H9 (cell line): ENCODE results near the gene VIT. TPM values are rescaled to one million over a fixed set of nuclear protein-coding genes. Genes with fewer than 3 reads are reported as not detected.

ENCODE experiments used
- DNase-seq: peaks from one replicate; pipeline ENCODE4 v3.0.0-alpha.2; 2017
- H2AFZ ChIP-seq: one replicate; pipeline ENCODE4 v1.6.1; 2013; ENCODE audit warnings: mild to moderate bottlenecking, low read length, control low read depth, moderate library complexity
- H2AK5ac ChIP-seq: 2 replicates; pipeline ENCODE4 v1.6.1; 2013; ENCODE audit warnings: low read length, control low read depth, mixed read lengths; ENCODE audit not compliant: insufficient read length
- H2BK120ac ChIP-seq: one replicate; pipeline ENCODE4 v1.6.1; 2013; ENCODE audit warnings: low read depth, mild to moderate bottlenecking, low read length, control low read depth, inconsistent platforms; ENCODE audit not compliant: poor library complexity, severe bottlenecking
- H2BK12ac ChIP-seq: 2 replicates; pipeline ENCODE4 v1.6.1; 2013; ENCODE audit warnings: low read length, control low read depth, mixed read lengths, low read depth; ENCODE audit not compliant: insufficient read length
- H2BK15ac ChIP-seq: 2 replicates; pipeline ENCODE4 v1.6.1; 2013; ENCODE audit warnings: low read depth, low read length, control low read depth
- H2BK20ac ChIP-seq: one replicate; pipeline ENCODE4 v1.6.1; 2013; ENCODE audit warnings: low read depth, mild to moderate bottlenecking, low read length, control low read depth, inconsistent platforms; ENCODE audit not compliant: poor library complexity, severe bottlenecking
- H2BK5ac ChIP-seq: 2 replicates; pipeline ENCODE4 v1.6.1; 2013; ENCODE audit warnings: low read length, control low read depth, mixed read lengths; ENCODE audit not compliant: insufficient read length
- H3K14ac ChIP-seq: 2 replicates; pipeline ENCODE4 v1.6.1; 2013; ENCODE audit warnings: low read length, control low read depth; ENCODE audit not compliant: insufficient read depth
- H3K18ac ChIP-seq: 2 replicates; pipeline ENCODE4 v1.6.1; 2013; ENCODE audit warnings: low read depth, mild to moderate bottlenecking, mixed read lengths, low read length, control low read depth; ENCODE audit not compliant: insufficient read length
- H3K23ac ChIP-seq: 2 replicates; pipeline ENCODE4 v1.6.1; 2013; ENCODE audit warnings: low read length, control low read depth, mixed read lengths, low read depth; ENCODE audit not compliant: insufficient read length
- H3K23me2 ChIP-seq: 2 replicates; pipeline ENCODE4 v1.6.1; 2013; ENCODE audit warnings: low read depth, mild to moderate bottlenecking, mixed read lengths, low read length, control low read depth; ENCODE audit not compliant: insufficient read length, poor library complexity, severe bottlenecking
- H3K27ac ChIP-seq: 2 replicates; pipeline ENCODE4 v1.5.1; 2013; ENCODE audit warnings: low read length, control low read depth, mixed read lengths, low read depth; ENCODE audit not compliant: insufficient read length
- H3K27me3 ChIP-seq: 2 replicates; pipeline ENCODE4 v1.6.1; 2013; ENCODE audit warnings: low read length, control low read depth, inconsistent platforms; ENCODE audit not compliant: insufficient read depth
- H3K4ac ChIP-seq: 2 replicates; pipeline ENCODE4 v1.6.1; 2013; ENCODE audit warnings: low read depth, mild to moderate bottlenecking, control low read depth, inconsistent platforms, low read length, moderate library complexity
- H3K4me1 ChIP-seq: 2 replicates; pipeline ENCODE4 v1.6.1; 2013; ENCODE audit warnings: low read length, control low read depth, inconsistent platforms; ENCODE audit not compliant: insufficient read depth
- H3K4me2 ChIP-seq: 2 replicates; pipeline ENCODE4 v1.6.1; 2013; ENCODE audit warnings: low read length, control low read depth, mixed read lengths; ENCODE audit not compliant: insufficient read length, insufficient read depth
- H3K56ac ChIP-seq: 2 replicates; pipeline ENCODE4 v1.6.1; 2013; ENCODE audit warnings: low read depth, mild to moderate bottlenecking, mixed read lengths, low read length, control low read depth; ENCODE audit not compliant: insufficient read length
- H3K79me1 ChIP-seq: 2 replicates; pipeline ENCODE4 v1.6.1; 2013; ENCODE audit warnings: low read depth, mild to moderate bottlenecking, moderate library complexity, low read length, control low read depth, inconsistent platforms; ENCODE audit not compliant: insufficient read depth, poor library complexity, severe bottlenecking
- H3K79me2 ChIP-seq: 2 replicates; pipeline ENCODE4 v1.6.1; 2013; ENCODE audit warnings: low read length, control low read depth, inconsistent platforms; ENCODE audit not compliant: insufficient read depth
- H3K9ac ChIP-seq: 2 replicates; pipeline ENCODE4 v1.6.1; 2013; ENCODE audit warnings: low read length, control low read depth, mixed read lengths; ENCODE audit not compliant: insufficient read length; ENCODE audit errors: extremely low read depth
- H3K9me3 ChIP-seq: one replicate; pipeline ENCODE4 v1.6.1; 2013; ENCODE audit warnings: low read depth, low read length, inconsistent platforms; ENCODE audit not compliant: control insufficient read depth
- H3T11ph ChIP-seq: one replicate; pipeline ENCODE4 v1.6.1; 2013; ENCODE audit warnings: mild to moderate bottlenecking, low read length, control low read depth, inconsistent platforms
- H4K20me1 ChIP-seq: one replicate; pipeline ENCODE4 v1.6.1; 2013; ENCODE audit not compliant: control insufficient read depth, insufficient read length, insufficient read depth
- H4K5ac ChIP-seq: 2 replicates; pipeline ENCODE4 v1.6.1; 2013; ENCODE audit warnings: low read depth, mild to moderate bottlenecking, mixed read lengths, low read length, control low read depth; ENCODE audit not compliant: insufficient read length
- H4K8ac ChIP-seq: replicated peaks from 2 replicates; pipeline ENCODE4 v1.6.1; 2013; ENCODE audit warnings: low read length, control low read depth, mixed read lengths, low read depth; ENCODE audit not compliant: insufficient read length
- H4K91ac ChIP-seq: 2 replicates; pipeline ENCODE4 v1.6.1; 2013; ENCODE audit warnings: low read depth, mild to moderate bottlenecking, moderate library complexity, mixed read lengths, low read length, control low read depth; ENCODE audit not compliant: insufficient read length
- H3K27ac Mint-ChIP-seq, 3 experiments: 2 replicates in 2 of 3; 3 replicates in 1 of 3; pipeline ENCODE4 v1.8.0; 2020 to 2021; ENCODE audit warnings: mixed read lengths in 3 of 3, mild to moderate bottlenecking in 1 of 3, moderate library complexity in 1 of 3
- H3K27me3 Mint-ChIP-seq: 2 replicates; pipeline ENCODE4 v1.8.0; 2021; ENCODE audit warnings: low read depth, mild to moderate bottlenecking, moderate library complexity, mixed read lengths
- H3K36me3 Mint-ChIP-seq, 3 experiments: 2 replicates in 2 of 3; 3 replicates in 1 of 3; pipeline ENCODE4 v1.8.0; 2020 to 2021; ENCODE audit warnings: low read depth in 3 of 3, mixed read lengths in 3 of 3; ENCODE audit not compliant: insufficient read depth in 1 of 3
- H3K4me1 Mint-ChIP-seq, 2 experiments: 2 replicates each; pipeline ENCODE4 v1.8.0; 2020; ENCODE audit warnings: mixed read lengths in 2 of 2
- H3K4me3 Mint-ChIP-seq, 2 experiments: 2 replicates in 1 of 2; 3 replicates in 1 of 2; pipeline ENCODE4 v1.8.0; 2020 to 2021; ENCODE audit warnings: mild to moderate bottlenecking in 2 of 2, mixed read lengths in 2 of 2, moderate library complexity in 1 of 2
- H3K9me3 Mint-ChIP-seq, 2 experiments: 2 replicates in 1 of 2; 3 replicates in 1 of 2; pipeline ENCODE4 v1.8.0; 2020; ENCODE audit warnings: mild to moderate bottlenecking in 2 of 2, mixed read lengths in 2 of 2, moderate library complexity in 1 of 2
- WGBS: extraction: QIAGEN DNeasy Blood & Tissue Kit; methylation state at CpG from one replicate; pipeline ENCODE4 v1.1.7; 2013; ENCODE audit warnings: missing lambda C conversion rate, low lambda C conversion rate, mixed read lengths; ENCODE audit not compliant: insufficient read length; ENCODE audit errors: extremely low coverage; 5-methylcytosine and 5-hydroxymethylcytosine counted together
- total RNA-seq: library from RNA; stranded (reverse); gene quantifications from 2 replicates; pipeline ENCODE4 v1.2.1, GENCODE V29; 2021
- TF ChIP-seq, protein P1 (sequence below): fragments of 200-600 bp; sonication (generic); conservative IDR thresholded peaks from 3 replicates; pipeline ENCODE4 v1.8.0; 2021; ENCODE audit warnings: antibody characterized with exemption, mild to moderate bottlenecking

The VIT gene
- total RNA-seq, 1 experiment from 2014 or later: 0.15 TPM

DNA sequence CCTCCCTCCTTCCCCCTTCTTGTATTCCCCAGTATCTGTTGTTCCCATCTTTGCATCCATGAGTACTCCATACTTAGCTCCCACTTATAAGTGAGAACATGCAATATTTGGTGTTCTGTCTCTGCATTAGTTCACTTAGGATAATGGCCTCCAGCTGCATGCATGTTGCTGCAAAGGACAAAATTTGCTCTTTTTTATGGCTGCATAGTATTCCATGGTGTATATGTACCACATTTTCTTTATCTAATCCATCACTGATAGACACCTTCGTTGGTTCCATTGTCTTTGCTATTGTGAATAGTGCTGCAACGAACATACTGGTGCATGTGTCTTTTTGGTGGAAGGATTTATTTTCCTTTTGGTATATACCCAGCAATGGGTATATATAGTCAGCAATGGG, 47.4 kb downstream of the VIT start:
- Mint-ChIP-seq H3K4me1 (peaks cover 7 to 9% of the 10 kb centered on the region in 2 experiments), H3K4me3 (no peak overlapping the region), H3K9me3 (peaks cover 7 to 8% of the 10 kb centered on the region in 2 experiments; a peak in 2 of 5 replicates), H3K27ac (no peak overlapping the region), H3K36me3 (peaks cover 0 to 3% (median 0%) of the 10 kb centered on the region in 3 experiments; a peak in 1 of 7 replicates), H3K27me3 (peaks cover 1% of the 10 kb centered on the region; the same call in 1 of the 2 replicates)
- peaks cover 6% of the 10 kb centered on the region; the same call in 1 of the 2 replicates for H3K4me1 ChIP-seq
- no peak overlapping the region for H3K4ac ChIP-seq
- H4K20me1 ChIP-seq: no peaks in the 10 kb centered on the region
- H3K9me3 ChIP-seq: no peaks in the 10 kb centered on the region
- H3K27me3 ChIP-seq: no peaks in the 10 kb centered on the region
- no peak overlapping the region for H3K14ac ChIP-seq
- H3K4me2 ChIP-seq: no peak overlapping the region
- no peak overlapping the region for H3K23ac ChIP-seq
- no peak overlapping the region for H3K27ac ChIP-seq
- H3K79me1 ChIP-seq: no peaks in the 10 kb centered on the region
- H2BK20ac ChIP-seq: no peak overlapping the region
- no peak overlapping the region for H2AFZ ChIP-seq
- H2AK5ac ChIP-seq: no peak overlapping the region
- no peak overlapping the region for H2BK12ac ChIP-seq
- H4K5ac ChIP-seq: no peak overlapping the region
- H3K18ac ChIP-seq: no peak overlapping the region
- TF ChIP-seq, protein P1, sequence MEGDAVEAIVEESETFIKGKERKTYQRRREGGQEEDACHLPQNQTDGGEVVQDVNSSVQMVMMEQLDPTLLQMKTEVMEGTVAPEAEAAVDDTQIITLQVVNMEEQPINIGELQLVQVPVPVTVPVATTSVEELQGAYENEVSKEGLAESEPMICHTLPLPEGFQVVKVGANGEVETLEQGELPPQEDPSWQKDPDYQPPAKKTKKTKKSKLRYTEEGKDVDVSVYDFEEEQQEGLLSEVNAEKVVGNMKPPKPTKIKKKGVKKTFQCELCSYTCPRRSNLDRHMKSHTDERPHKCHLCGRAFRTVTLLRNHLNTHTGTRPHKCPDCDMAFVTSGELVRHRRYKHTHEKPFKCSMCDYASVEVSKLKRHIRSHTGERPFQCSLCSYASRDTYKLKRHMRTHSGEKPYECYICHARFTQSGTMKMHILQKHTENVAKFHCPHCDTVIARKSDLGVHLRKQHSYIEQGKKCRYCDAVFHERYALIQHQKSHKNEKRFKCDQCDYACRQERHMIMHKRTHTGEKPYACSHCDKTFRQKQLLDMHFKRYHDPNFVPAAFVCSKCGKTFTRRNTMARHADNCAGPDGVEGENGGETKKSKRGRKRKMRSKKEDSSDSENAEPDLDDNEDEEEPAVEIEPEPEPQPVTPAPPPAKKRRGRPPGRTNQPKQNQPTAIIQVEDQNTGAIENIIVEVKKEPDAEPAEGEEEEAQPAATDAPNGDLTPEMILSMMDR: no peak
- H3K23me2 ChIP-seq: no peaks in the 10 kb centered on the region
- H3T11ph ChIP-seq: no peak overlapping the region
- H2BK5ac ChIP-seq: no peak overlapping the region
- no CpG with 5 or more reads among the region's 2 CpGs for WGBS
- H3K79me2 ChIP-seq: no peaks in the 10 kb centered on the region
- no peak overlapping the region for H3K56ac ChIP-seq
- no peak overlapping the region for H2BK15ac ChIP-seq
- DNase-seq: no peak
- no peak overlapping the region for H4K8ac ChIP-seq
- no peak overlapping the region for H4K91ac ChIP-seq
- no peak overlapping the region for H2BK120ac ChIP-seq
- H3K9ac ChIP-seq: no peak overlapping the region
